IMR-90 (cell line): ENCODE data around the gene AUTS2. TPM values are rescaled to one million over a fixed set of nuclear protein-coding genes. Genes with fewer than 3 reads are reported as not detected.

Experiments used
- ATAC-seq: fragments of 200-7000 bp; cut with Tn5 transposase; 2 replicates; pipeline ENCODE4 v1.9.1; 2020; ENCODE audit warnings: low read depth, mild to moderate bottlenecking, moderate library complexity
- BruUV-seq: library from RNA; stranded (reverse); fragments of 400-500 nt; replicated peaks from 2 replicates; lab custom pipeline; 2021; lab: Mats Ljungman, UMichigan
- CTCF ChIA-PET: fragments of 300-600 bp; formaldehyde crosslinking; extraction: SDS; loops from one replicate; lab custom pipeline; 2021; ENCODE audit warnings: antibody characterized with exemption; lab: Yijun Ruan, JAX
- POLR2A ChIA-PET: fragments of 300-600 bp; sonication (Branson Sonifier 250); formaldehyde crosslinking; loops from one replicate; lab custom pipeline; 2022; ENCODE audit warnings: antibody characterized with exemption; ENCODE audit not compliant: unreplicated experiment; lab: Charles Lee
- DNase-seq: peaks from one replicate; pipeline ENCODE4 v3.0.0; 2013
- H2AFZ ChIP-seq: replicated peaks from 2 replicates; pipeline ENCODE3; 2013; ENCODE audit warnings: low read length, mild to moderate bottlenecking; ENCODE audit not compliant: poor library complexity
- H2AK5ac ChIP-seq: 2 replicates; pipeline ENCODE4 v1.6.1; 2013; ENCODE audit warnings: low read depth, low read length, inconsistent platforms
- H2AK9ac ChIP-seq: replicated peaks from 2 replicates; pipeline ENCODE3; 2013; ENCODE audit warnings: mild to moderate bottlenecking, low read depth, low read length, moderate library complexity; ENCODE audit not compliant: poor library complexity
- H2BK120ac ChIP-seq: 2 replicates; pipeline ENCODE4 v1.6.1; 2013; ENCODE audit warnings: low read depth, low read length, inconsistent platforms
- H2BK15ac ChIP-seq: 3 replicates; pipeline ENCODE4 v1.6.1; 2013; ENCODE audit warnings: low read depth, low read length, inconsistent platforms
- H2BK20ac ChIP-seq: 2 replicates; pipeline ENCODE4 v1.6.1; 2013; ENCODE audit warnings: low read depth, mild to moderate bottlenecking, inconsistent platforms, low read length, moderate library complexity
- H2BK5ac ChIP-seq: 2 replicates; pipeline ENCODE4 v1.6.1; 2013; ENCODE audit warnings: mild to moderate bottlenecking, low read depth, low read length, inconsistent platforms; ENCODE audit not compliant: poor library complexity, severe bottlenecking
- H3K14ac ChIP-seq: replicated peaks from 2 replicates; pipeline ENCODE4 v1.6.1; 2013; ENCODE audit warnings: low read depth, low read length, inconsistent platforms
- H3K18ac ChIP-seq: 2 replicates; pipeline ENCODE4 v1.6.1; 2013; ENCODE audit warnings: low read depth, low read length, control low read depth
- H3K23ac ChIP-seq: 2 replicates; pipeline ENCODE4 v1.6.1; 2013; ENCODE audit warnings: low read depth, low read length, inconsistent platforms
- H3K27ac ChIP-seq: 2 replicates; pipeline ENCODE4 v1.5.1; 2013; ENCODE audit warnings: mild to moderate bottlenecking, control low read depth, low read length; ENCODE audit not compliant: insufficient read depth
- H3K27me3 ChIP-seq: 2 replicates; pipeline ENCODE4 v1.6.1; 2013; ENCODE audit warnings: low read length; ENCODE audit not compliant: control insufficient read depth, insufficient read depth
- H3K36me3 ChIP-seq: 2 replicates; pipeline ENCODE4 v1.6.1; 2013; ENCODE audit warnings: low read length, mixed read lengths; ENCODE audit not compliant: control insufficient read depth, insufficient read depth
- H3K4ac ChIP-seq: 2 replicates; pipeline ENCODE4 v1.6.1; 2013; ENCODE audit warnings: low read depth, low read length, inconsistent platforms
- H3K4me1 ChIP-seq: 2 replicates; pipeline ENCODE4 v1.6.1; 2013; ENCODE audit warnings: low read length, mixed read lengths; ENCODE audit not compliant: control insufficient read depth, insufficient read depth
- H3K4me2 ChIP-seq: 2 replicates; pipeline ENCODE4 v1.6.1; 2013; ENCODE audit warnings: low read depth, mild to moderate bottlenecking, control low read depth, low read length, moderate library complexity
- H3K4me3 ChIP-seq: 2 replicates; pipeline ENCODE4 v1.5.1; 2013; ENCODE audit warnings: low read depth, mild to moderate bottlenecking, control low read depth, low read length, moderate library complexity; ENCODE audit not compliant: insufficient read depth
- H3K56ac ChIP-seq: 2 replicates; pipeline ENCODE4 v1.6.1; 2013; ENCODE audit warnings: low read length, inconsistent platforms; ENCODE audit not compliant: insufficient read depth; ENCODE audit errors: extremely low read depth
- H3K79me1 ChIP-seq, 2 experiments: 2 replicates each; pipeline ENCODE4 v1.6.1; 2013; ENCODE audit warnings: low read length in 2 of 2, inconsistent platforms in 1 of 2, low read depth in 1 of 2
- H3K9ac ChIP-seq: 2 replicates; pipeline ENCODE4 v1.6.1; 2013; ENCODE audit warnings: low read depth, low read length, control low read depth
- H3K9me1 ChIP-seq: 2 replicates; pipeline ENCODE4 v1.6.1; 2013; ENCODE audit warnings: low read length, inconsistent platforms; ENCODE audit not compliant: insufficient read depth
- H3K9me3 ChIP-seq: 2 replicates; pipeline ENCODE4 v1.6.1; 2013; ENCODE audit warnings: low read length; ENCODE audit not compliant: control insufficient read depth, insufficient read depth
- H4K20me1 ChIP-seq: 2 replicates; pipeline ENCODE4 v1.6.1; 2013; ENCODE audit warnings: low read length, inconsistent platforms; ENCODE audit not compliant: insufficient read depth
- H4K5ac ChIP-seq: 2 replicates; pipeline ENCODE4 v1.6.1; 2013; ENCODE audit warnings: mild to moderate bottlenecking, low read depth, low read length, control low read depth
- H4K8ac ChIP-seq, 2 experiments: 2 replicates each; pipeline ENCODE4 v1.6.1; 2013; ENCODE audit warnings: low read depth in 2 of 2, low read length in 2 of 2, control low read depth in 1 of 2, inconsistent platforms in 1 of 2
- H4K91ac ChIP-seq: 2 replicates; pipeline ENCODE4 v1.6.1; 2013; ENCODE audit warnings: low read depth, low read length, inconsistent platforms; ENCODE audit not compliant: insufficient read depth
- BHLHE40 ChIP-seq: fragments of 150-350 bp; IDR thresholded peaks from 2 replicates; pipeline ENCODE4 v1.6.1; 2016; ENCODE audit warnings: mild to moderate bottlenecking, low read depth, low read length
- NFE2L2 ChIP-seq: fragments of 150-350 bp; IDR thresholded peaks from 2 replicates; pipeline ENCODE4 v1.6.1; 2016; ENCODE audit warnings: low read depth, mild to moderate bottlenecking, low read length
- POLR2A ChIP-seq: IDR thresholded peaks from 2 replicates; pipeline ENCODE4 v1.6.1; 2012; ENCODE audit warnings: mild to moderate bottlenecking, low read depth, low read length
- RAD21 ChIP-seq: IDR thresholded peaks from 2 replicates; pipeline ENCODE4 v1.6.1; 2012; ENCODE audit warnings: low read length, improper control_type of control experiment
- RCOR1 ChIP-seq: IDR thresholded peaks from 2 replicates; pipeline ENCODE4 v1.6.1; 2012; ENCODE audit warnings: mild to moderate bottlenecking, low read length, improper control_type of control experiment; ENCODE audit not compliant: insufficient replicate concordance
- RFX5 ChIP-seq: IDR thresholded peaks from 2 replicates; pipeline ENCODE4 v1.8.0; 2012; ENCODE audit warnings: low read depth, mild to moderate bottlenecking, low read length, moderate library complexity
- USF2 ChIP-seq: fragments of 150-350 bp; IDR thresholded peaks from 2 replicates; pipeline ENCODE4 v1.6.1; 2017; ENCODE audit warnings: mild to moderate bottlenecking, antibody characterized with exemption, low read length, low read depth
- WGBS, 2 experiments: methylation state at CpG; one replicate each; pipeline versions ENCODE4 v1.1.5 to v1.1.7; 2013; ENCODE audit warnings: missing lambda C conversion rate in 2 of 2; ENCODE audit not compliant: insufficient read length in 1 of 2; ENCODE audit errors: extremely low coverage in 2 of 2; 5-methylcytosine and 5-hydroxymethylcytosine counted together
- dilution Hi-C: fragments of 300-500 bp; cut with HindIII; formaldehyde crosslinking; loops from one replicate; pipeline ENCODE4 v1.14.3; 2018; ENCODE audit warnings: low sequenced_read_pairs; ENCODE audit not compliant: unreplicated experiment
- in situ Hi-C: fragments of 300-500 bp; cut with MboI; formaldehyde crosslinking; loops from 3 replicates; pipeline ENCODE4 v1.14.3; 2019; ENCODE audit warnings: low sequenced_read_pairs, inconsistent platforms, mixed read lengths
- intact Hi-C: fragments of 100-400 bp; cut with micrococcal nuclease; formaldehyde crosslinking; loops from 2 replicates; pipeline ENCODE4 v1.10.0; 2022
- polyA plus RNA-seq, 3 experiments: library from polyadenylated mRNA; depleted of rRNA; stranded (reverse); fragments of >200 nt; gene quantifications; 2 replicates each; pipeline ENCODE4 v1.2.3, GENCODE V29; 2012; ENCODE audit warnings: low replicate concordance in 1 of 3
- total RNA-seq: library from RNA; depleted of rRNA; stranded (reverse); fragments of >200 nt; gene quantifications from 2 replicates; pipeline ENCODE4 v1.2.3, GENCODE V29; 2012

The AUTS2 gene
- total and polyA plus RNA-seq, 2 of the 4 experiments (the other 2 are of a cell fraction): 0.90 to 3.0 TPM

DNA sequence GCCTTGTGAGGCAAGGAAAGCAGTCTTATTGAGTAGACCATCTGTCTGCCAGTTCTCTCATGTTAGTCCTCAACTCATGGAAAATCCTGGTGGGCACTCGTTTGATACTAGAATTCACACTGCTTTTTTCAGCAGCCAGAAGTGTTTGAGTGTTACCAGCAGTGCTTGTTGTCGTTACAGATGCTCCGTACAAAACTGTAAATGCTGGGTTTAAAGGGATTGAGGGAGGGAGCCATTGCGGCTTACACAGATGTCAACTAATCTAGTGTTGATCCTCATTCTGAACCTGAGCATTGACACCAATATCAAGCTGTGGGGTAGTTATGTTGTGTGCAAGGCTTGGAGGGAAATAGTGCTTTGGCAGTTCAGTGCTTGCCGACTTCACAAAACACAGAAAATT lies 348.6 kb downstream of the AUTS2 start:
- H2BK120ac ChIP-seq: no peak overlapping the region
- H2AK5ac ChIP-seq: no peak overlapping the region
- no peak overlapping the region for H2BK5ac ChIP-seq
- H4K91ac ChIP-seq: no peak overlapping the region
- no peak overlapping the region for H3K4me2 ChIP-seq
- intact Hi-C loops (no loop called here), dilution Hi-C loops (no loop called here), in situ Hi-C loops (no loop called here)
- no peak overlapping the region for H3K14ac ChIP-seq
- no peak overlapping the region for H3K27ac ChIP-seq
- no peak for TF ChIP-seq RCOR1
- TF ChIP-seq POLR2A: no peak
- no peak for TF ChIP-seq RAD21
- no peak for TF ChIP-seq USF2
- TF ChIP-seq BHLHE40: no peak
- TF ChIP-seq NFE2L2: no peak
- no peak for TF ChIP-seq RFX5
- H3K27me3 ChIP-seq: no peaks in the 10 kb centered on the region
- H3K36me3 ChIP-seq: no peaks in the 10 kb centered on the region
- no peak overlapping the region for H3K56ac ChIP-seq
- BruUV-seq: no TSS peak
- H3K9me1 ChIP-seq: no peaks in the 10 kb centered on the region
- no peaks in the 10 kb centered on the region for H3K4me1 ChIP-seq
- no peaks in the 10 kb centered on the region for H3K9me3 ChIP-seq
- H2BK20ac ChIP-seq: no peak overlapping the region
- H3K18ac ChIP-seq: no peak overlapping the region
- no peak overlapping the region for H3K4me3 ChIP-seq
- no peak overlapping the region for H3K9ac ChIP-seq
- 20% methylated on average over 1 of the region's 5 CpGs; no CpG with 5 or more reads in 1 of the 2 experiments for WGBS, 2 experiments
- H3K23ac ChIP-seq: no peak overlapping the region
- H4K8ac ChIP-seq: no peak overlapping the region
- H2AFZ ChIP-seq: no peak overlapping the region
- no peak for DNase-seq
- CTCF ChIA-PET: no interaction called here
- H4K20me1 ChIP-seq: no peaks in the 10 kb centered on the region
- no peak overlapping the region for H4K5ac ChIP-seq
- H2BK15ac ChIP-seq: no peak overlapping the region
- no peak overlapping the region for H3K4ac ChIP-seq
- no peaks in the 10 kb centered on the region for H3K79me1 ChIP-seq
- no peak overlapping the region for H2AK9ac ChIP-seq
- ATAC-seq: no peak
- POLR2A ChIA-PET: no interaction called here
